Measurements from ENCODE around the gene CPXM1. TPM values are rescaled to one million over a fixed set of nuclear protein-coding genes. Genes with fewer than 3 reads are reported as not detected.

The CPXM1 gene
- 0.03 TPM in 1 of 5 replicates, not detected in the others for total RNA-seq (2022; extraction: Qiagen RNA extraction)

GRCh38 chr20:2800521-2801285 lies at the start of gene CPXM1:
CPXM1 (minus strand) TSS chr20:2800627; CDS start chr20:2800572, 55 bp downstream.

GRCh38 chr20:2840138-2840966 lies 39.9 kb upstream of the CPXM1 start, which contains the start of the genes PCED1A and VPS16:
PCED1A (minus strand) TSS chr20:2840655; CDS start chr20:2839912, 743 bp downstream.
VPS16 (plus strand) TSS chr20:2840745; CDS start chr20:2840775, 30 bp downstream.

GRCh38 chr20:2816030-2816582 lies 15.7 kb upstream of the CPXM1 start, which contains the start of gene TMEM239:
TMEM239 (plus strand) TSS chr20:2816364; CDS start chr20:2816555, 191 bp downstream.

GRCh38 chr20:2814587-2815051 lies 14.2 kb upstream of the CPXM1 start, which contains the start of gene C20orf141:
C20orf141 (plus strand) TSS chr20:2814987; CDS start chr20:2815185, 198 bp downstream.

Other genes starting within 250 kb of the CPXM1 start
- gene NOP56, start 148.0 kb downstream of the CPXM1 start, total RNA-seq (2022; extraction: Qiagen RNA extraction): 500 to 612 TPM (median 561 TPM) in 5 replicates
- gene IDH3B, start 136.4 kb downstream of the CPXM1 start, total RNA-seq (2022; extraction: Qiagen RNA extraction): 128 to 135 TPM (median 132 TPM) in 5 replicates
- gene EBF4, start 107.8 kb downstream of the CPXM1 start, total RNA-seq (2022; extraction: Qiagen RNA extraction): 2.2 to 3.3 TPM (median 3.2 TPM) in 5 replicates
- 0.23 to 0.49 TPM (median 0.31 TPM) in 4 of 5 replicates, not detected in the other for gene C20orf141, start 14.4 kb upstream of the CPXM1 start, total RNA-seq (2022; extraction: Qiagen RNA extraction)
- gene TMEM239, start 15.7 kb upstream of the CPXM1 start, total RNA-seq (2022; extraction: Qiagen RNA extraction): 0.06 TPM in 1 of 5 replicates, not detected in the others
- gene PCED1A, start 40.0 kb upstream of the CPXM1 start, total RNA-seq (2022; extraction: Qiagen RNA extraction): 18.9 to 29.6 TPM (median 26.6 TPM) in 5 replicates
- 25.3 to 34.9 TPM (median 29.9 TPM) in 5 replicates for gene VPS16, start 40.1 kb upstream of the CPXM1 start, total RNA-seq (2022; extraction: Qiagen RNA extraction)
- 33.0 to 40.6 TPM (median 38.4 TPM) in 5 replicates for gene PTPRA, start 72.9 kb upstream of the CPXM1 start, total RNA-seq (2022; extraction: Qiagen RNA extraction)
- gene GNRH2, start 243.0 kb upstream of the CPXM1 start, total RNA-seq (2022; extraction: Qiagen RNA extraction): 0.18 to 0.22 TPM (median 0.21 TPM) in 4 of 5 replicates, not detected in the other
- 106 to 165 TPM (median 157 TPM) in 5 replicates for gene MRPS26, start 245.4 kb upstream of the CPXM1 start, total RNA-seq (2022; extraction: Qiagen RNA extraction)